Astrocyte of the spinal cord (primary cell): ENCODE data around the gene PLK1.

ENCODE experiments used
- DNase-seq: peaks from one replicate; pipeline ENCODE4 v3.0.0; 2011; ENCODE audit warnings: low read depth, low spot score
- H3K4me3 ChIP-seq: 2 replicates; pipeline ENCODE4 v1.5.1; 2011; ENCODE audit warnings: low read depth, mild to moderate bottlenecking, low read length, moderate library complexity
- in situ Hi-C: cut with HindIII; loops from 2 replicates; pipeline ENCODE4 v1.10.0; 2017; ENCODE audit warnings: low sequenced_read_pairs
- TF ChIP-seq, protein P1 (sequence below): IDR thresholded peaks from 2 replicates; pipeline ENCODE4 v1.5.1; 2012; ENCODE audit warnings: low read depth, mild to moderate bottlenecking, low read length, inconsistent platforms

PLK1 gene

DNA sequence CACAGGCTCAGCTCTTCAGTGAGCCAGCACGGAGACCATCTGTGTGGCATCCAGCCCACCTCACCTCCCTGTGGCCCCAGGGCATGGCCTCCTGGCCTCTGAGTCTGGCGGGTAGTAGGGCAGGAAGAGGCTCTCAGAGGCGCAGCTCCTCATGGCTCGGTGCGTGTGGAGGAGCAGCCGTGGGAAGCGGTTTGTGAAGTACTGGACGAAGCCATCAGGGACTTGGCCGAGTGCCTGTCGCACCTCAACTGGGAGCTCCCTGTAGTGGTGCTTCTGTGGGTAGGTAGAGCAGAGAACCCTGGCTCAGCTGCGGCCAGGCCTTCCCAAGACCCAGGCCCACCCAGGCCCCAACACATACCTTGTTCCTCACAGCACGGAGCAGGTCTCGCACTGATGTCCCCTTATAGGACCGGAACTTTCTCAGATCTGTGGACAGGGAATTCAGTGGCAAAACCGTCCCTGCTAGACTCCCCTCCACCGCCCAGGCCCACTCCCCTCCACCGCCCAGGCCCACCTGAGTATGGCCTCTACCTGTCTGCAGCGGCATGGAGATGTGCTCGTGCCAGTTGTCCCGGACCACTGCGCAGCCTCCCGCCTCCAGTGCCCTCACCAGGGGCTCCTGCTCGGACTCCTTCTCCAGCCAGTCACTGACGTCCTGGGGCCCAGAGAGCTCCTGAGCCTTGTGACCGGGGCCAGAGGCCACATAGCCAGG lies 12.2 kb downstream of the PLK1 start:
- TF ChIP-seq, protein P1, sequence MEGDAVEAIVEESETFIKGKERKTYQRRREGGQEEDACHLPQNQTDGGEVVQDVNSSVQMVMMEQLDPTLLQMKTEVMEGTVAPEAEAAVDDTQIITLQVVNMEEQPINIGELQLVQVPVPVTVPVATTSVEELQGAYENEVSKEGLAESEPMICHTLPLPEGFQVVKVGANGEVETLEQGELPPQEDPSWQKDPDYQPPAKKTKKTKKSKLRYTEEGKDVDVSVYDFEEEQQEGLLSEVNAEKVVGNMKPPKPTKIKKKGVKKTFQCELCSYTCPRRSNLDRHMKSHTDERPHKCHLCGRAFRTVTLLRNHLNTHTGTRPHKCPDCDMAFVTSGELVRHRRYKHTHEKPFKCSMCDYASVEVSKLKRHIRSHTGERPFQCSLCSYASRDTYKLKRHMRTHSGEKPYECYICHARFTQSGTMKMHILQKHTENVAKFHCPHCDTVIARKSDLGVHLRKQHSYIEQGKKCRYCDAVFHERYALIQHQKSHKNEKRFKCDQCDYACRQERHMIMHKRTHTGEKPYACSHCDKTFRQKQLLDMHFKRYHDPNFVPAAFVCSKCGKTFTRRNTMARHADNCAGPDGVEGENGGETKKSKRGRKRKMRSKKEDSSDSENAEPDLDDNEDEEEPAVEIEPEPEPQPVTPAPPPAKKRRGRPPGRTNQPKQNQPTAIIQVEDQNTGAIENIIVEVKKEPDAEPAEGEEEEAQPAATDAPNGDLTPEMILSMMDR: no peak
- H3K4me3 ChIP-seq: no peak overlapping the region
- no peak for DNase-seq
- in situ Hi-C loops: no loop called here

DNA sequence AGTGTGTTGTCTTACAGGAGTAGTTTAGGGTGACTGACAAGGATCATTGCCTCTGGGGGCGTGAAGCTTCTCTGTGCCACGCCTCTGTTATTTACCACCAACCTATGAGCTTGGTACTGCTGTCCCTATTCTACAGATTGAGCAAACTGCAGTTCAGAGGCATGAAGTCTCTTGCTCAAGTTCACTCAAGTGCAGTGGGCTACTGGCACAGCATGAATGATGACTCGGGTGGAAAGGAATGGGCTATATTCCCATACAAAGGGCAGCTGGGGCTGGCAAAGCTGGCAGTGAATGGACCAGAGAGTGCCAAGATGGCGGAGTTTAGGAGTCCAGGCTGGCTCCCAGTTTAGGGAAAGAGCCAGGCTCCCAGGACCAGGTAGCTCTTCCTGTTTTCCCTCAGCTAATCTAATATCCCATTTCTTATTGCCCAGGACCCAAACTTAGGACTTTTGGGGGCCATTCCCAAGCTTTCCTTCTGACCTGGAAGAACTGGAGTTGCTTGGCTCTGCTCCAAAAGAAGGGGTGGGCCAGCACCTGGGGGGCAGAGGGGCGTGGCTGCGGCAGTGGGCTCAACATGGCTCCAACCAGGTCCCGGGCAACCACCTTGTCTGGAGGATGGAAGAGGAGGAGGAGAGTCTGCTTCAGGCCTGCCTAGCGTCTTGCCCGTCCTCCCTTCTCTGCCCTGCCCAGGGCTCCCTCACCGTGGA lies 12.9 kb downstream of the PLK1 start:
- TF ChIP-seq, protein P1: no peak
- peak; percentile 17 for DNase-seq
- in situ Hi-C loops: no loop called here

GRCh38 chr16:23692190-23692837 lies 13.6 kb downstream of the PLK1 start:
- TF ChIP-seq, protein P1: no peak
- no peak for DNase-seq
- no peak overlapping the region for H3K4me3 ChIP-seq
- in situ Hi-C loops: no loop called here

More for the DNA sequence above, 12.9 kb downstream of the PLK1 start:
- no peak overlapping the region for H3K4me3 ChIP-seq

DNA sequence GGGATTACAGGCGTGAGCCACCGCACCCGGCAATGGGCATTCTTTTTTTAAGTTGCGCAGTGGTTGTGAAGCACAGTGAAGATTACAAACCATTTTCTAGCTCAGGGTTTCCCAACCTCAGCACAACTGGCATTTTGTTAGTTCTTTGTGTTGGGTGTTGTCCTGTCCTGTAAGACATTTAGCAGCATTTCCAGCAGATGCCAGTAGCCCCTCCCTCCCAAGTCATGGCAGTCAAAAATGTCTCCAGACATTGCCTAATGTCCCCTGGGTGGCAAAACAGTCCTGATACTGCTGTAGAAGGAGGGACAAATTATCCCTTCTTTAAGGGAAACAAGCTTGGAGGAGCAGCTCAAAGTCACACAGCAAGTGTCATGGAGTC lies 15.6 kb downstream of the PLK1 start:
- no peak overlapping the region for H3K4me3 ChIP-seq
- TF ChIP-seq, protein P1: no peak
- no peak for DNase-seq
- in situ Hi-C loops: no loop called here

- peak overlapping the region; percentile 12 for H3K4me3 ChIP-seq
- TF ChIP-seq, protein P1: no peak
- DNase-seq: peak; percentile 52
- in situ Hi-C loops: no loop called here
Observed at GRCh38 chr16:23694644-23695373, 16.1 kb downstream of the PLK1 start.

GRCh38 chr16:23695756-23696155 lies 17.1 kb downstream of the PLK1 start:
- TF ChIP-seq, protein P1: no peak
- no peak overlapping the region for H3K4me3 ChIP-seq
- DNase-seq: no peak
- in situ Hi-C loops: no loop called here
